OCI-LY1 (cell line): Measurements from ENCODE around the gene ABR.

Experiments
- EZH2 ChIP-seq: fragments of 200-600 bp; sonication (generic), shearing (Covaris generic); IDR thresholded peaks from 2 replicates; pipeline ENCODE4 v1.8.0; 2017; ENCODE audit warnings: borderline replicate concordance, mixed run types, mild to moderate bottlenecking, antibody characterized with exemption, low read length, moderate library complexity, mixed read lengths
- TF ChIP-seq, protein P1 (sequence below): fragments of 200-600 bp; sonication (generic), shearing (Covaris generic); IDR thresholded peaks from 2 replicates; pipeline ENCODE4 v1.5.1; 2017; ENCODE audit warnings: mild to moderate bottlenecking, antibody characterized with exemption, low read length, moderate library complexity, mixed read lengths

DNA sequence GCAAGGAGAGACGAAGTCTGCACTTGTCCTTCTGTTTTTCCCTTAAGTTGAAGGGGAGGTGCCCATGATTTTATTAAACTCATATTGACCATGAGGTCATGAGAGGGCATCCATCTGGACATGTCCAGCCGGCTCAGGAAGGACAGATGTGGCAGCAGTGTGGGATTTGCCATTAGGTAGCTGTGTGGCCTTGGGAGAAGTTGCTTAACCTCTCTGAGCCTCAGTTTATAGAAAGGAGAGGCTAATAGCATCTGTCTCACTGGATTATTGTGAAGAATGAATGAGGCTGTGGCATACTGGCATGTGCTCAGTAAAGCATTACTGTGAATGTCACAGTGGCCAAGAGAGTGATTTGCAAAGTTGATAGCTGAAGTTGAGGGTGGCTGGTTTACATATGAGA lies 181.7 kb downstream of the ABR start:
- no peak for TF ChIP-seq EZH2
- TF ChIP-seq, protein P1, sequence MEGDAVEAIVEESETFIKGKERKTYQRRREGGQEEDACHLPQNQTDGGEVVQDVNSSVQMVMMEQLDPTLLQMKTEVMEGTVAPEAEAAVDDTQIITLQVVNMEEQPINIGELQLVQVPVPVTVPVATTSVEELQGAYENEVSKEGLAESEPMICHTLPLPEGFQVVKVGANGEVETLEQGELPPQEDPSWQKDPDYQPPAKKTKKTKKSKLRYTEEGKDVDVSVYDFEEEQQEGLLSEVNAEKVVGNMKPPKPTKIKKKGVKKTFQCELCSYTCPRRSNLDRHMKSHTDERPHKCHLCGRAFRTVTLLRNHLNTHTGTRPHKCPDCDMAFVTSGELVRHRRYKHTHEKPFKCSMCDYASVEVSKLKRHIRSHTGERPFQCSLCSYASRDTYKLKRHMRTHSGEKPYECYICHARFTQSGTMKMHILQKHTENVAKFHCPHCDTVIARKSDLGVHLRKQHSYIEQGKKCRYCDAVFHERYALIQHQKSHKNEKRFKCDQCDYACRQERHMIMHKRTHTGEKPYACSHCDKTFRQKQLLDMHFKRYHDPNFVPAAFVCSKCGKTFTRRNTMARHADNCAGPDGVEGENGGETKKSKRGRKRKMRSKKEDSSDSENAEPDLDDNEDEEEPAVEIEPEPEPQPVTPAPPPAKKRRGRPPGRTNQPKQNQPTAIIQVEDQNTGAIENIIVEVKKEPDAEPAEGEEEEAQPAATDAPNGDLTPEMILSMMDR, result no peak
